GM12801 (cell line): Measurements from ENCODE around the gene PEBP1.

Experiments used
- TF ChIP-seq, protein P1 (sequence below): IDR thresholded peaks from one replicate; pipeline ENCODE4 v1.5.1; 2011; ENCODE audit warnings: control low read depth; ENCODE audit not compliant: insufficient read length; ENCODE audit errors: extremely low read depth

The PEBP1 gene

DNA sequence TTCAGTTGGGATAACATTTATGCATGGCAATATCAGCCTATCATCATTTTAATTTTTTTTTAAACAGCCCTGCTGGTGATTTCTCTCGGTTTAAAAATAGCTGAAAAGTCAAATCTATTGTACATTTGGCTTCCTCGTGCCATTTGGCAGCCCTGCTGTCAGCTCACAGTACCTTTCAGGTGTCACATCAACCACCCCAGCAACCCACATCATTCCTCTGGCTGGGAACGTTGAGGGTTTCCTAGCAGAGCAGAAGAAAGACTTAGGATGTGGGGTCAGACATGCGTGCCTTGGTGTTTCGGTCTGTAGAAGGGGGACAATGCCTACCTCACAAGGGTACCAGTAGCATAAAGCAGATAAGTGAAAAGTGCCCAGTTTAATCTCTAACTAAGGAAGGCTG lies 15.8 kb downstream of the PEBP1 start:
- TF ChIP-seq, protein P1, sequence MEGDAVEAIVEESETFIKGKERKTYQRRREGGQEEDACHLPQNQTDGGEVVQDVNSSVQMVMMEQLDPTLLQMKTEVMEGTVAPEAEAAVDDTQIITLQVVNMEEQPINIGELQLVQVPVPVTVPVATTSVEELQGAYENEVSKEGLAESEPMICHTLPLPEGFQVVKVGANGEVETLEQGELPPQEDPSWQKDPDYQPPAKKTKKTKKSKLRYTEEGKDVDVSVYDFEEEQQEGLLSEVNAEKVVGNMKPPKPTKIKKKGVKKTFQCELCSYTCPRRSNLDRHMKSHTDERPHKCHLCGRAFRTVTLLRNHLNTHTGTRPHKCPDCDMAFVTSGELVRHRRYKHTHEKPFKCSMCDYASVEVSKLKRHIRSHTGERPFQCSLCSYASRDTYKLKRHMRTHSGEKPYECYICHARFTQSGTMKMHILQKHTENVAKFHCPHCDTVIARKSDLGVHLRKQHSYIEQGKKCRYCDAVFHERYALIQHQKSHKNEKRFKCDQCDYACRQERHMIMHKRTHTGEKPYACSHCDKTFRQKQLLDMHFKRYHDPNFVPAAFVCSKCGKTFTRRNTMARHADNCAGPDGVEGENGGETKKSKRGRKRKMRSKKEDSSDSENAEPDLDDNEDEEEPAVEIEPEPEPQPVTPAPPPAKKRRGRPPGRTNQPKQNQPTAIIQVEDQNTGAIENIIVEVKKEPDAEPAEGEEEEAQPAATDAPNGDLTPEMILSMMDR: no peak

DNA sequence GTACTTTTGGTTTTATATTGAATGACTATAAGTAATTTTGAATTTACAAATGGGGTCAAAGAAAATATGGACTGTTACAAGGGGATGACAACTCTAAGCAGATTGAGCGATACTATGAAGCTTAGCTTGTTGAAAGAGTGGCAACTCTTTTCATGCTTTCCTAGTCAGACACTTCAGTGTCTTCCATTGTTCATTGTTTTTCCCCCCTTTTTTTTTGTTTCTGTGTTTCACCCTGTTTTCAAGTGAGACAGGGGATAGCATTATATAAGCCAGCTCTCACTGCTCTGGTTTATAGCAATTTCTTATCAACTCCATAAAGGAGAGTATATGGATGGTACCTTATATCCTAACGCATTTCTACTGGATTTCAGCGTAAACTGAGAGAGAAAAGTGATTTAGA lies 24.6 kb downstream of the PEBP1 start:
- TF ChIP-seq, protein P1: no peak

GRCh38 chr12:118164798-118165486 lies 29.0 kb downstream of the PEBP1 start:
- TF ChIP-seq, protein P1: no peak

DNA sequence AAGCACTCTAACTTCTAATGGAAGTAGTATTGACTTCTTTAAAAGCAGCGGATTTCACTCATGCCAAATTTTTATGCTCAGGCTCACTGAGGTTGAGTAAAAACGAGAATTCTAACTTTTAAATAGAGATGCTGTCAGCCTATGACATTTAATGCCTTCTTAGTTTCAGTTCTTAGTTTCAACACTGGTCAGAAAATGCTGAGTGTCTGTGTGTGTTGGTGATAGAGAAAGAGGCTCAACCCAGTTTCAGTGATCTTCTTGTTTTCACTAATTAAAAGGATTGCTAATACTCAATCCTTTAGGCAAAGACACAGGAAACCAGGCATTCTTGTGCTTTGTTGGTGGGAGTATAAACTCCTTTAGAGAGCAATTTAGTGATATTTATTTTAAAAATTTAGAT lies 31.0 kb downstream of the PEBP1 start:
- TF ChIP-seq, protein P1: no peak

GRCh38 chr12:118175823-118176447 lies 40.0 kb downstream of the PEBP1 start:
- TF ChIP-seq, protein P1: no peak

- TF ChIP-seq, protein P1: no peak
Observed at GRCh38 chr12:118183155-118183554, 47.2 kb downstream of the PEBP1 start.

GRCh38 chr12:118183711-118184110 lies 47.8 kb downstream of the PEBP1 start:
- TF ChIP-seq, protein P1: no peak
